Testis (tissue), 2 donors: Measurements from ENCODE around the gene ADAMTS19.

Experiments
- CTCF ChIP-seq, 3 experiments: fragments of 450-650 bp in 2 of 3; fragments of 200-600 bp in 1 of 3; sonication (generic) in 1 of 3; IDR thresholded peaks; one replicate each; pipeline ENCODE4 v1.5.1; 2016 to 2019; ENCODE audit warnings: antibody characterized with exemption in 3 of 3, mild to moderate bottlenecking in 2 of 3, moderate library complexity in 1 of 3
- POLR2A ChIP-seq: fragments of 450-650 bp; IDR thresholded peaks from one replicate; pipeline ENCODE4 v1.6.1; 2017; ENCODE audit warnings: antibody characterized with exemption, mild to moderate bottlenecking, moderate library complexity

DNA sequence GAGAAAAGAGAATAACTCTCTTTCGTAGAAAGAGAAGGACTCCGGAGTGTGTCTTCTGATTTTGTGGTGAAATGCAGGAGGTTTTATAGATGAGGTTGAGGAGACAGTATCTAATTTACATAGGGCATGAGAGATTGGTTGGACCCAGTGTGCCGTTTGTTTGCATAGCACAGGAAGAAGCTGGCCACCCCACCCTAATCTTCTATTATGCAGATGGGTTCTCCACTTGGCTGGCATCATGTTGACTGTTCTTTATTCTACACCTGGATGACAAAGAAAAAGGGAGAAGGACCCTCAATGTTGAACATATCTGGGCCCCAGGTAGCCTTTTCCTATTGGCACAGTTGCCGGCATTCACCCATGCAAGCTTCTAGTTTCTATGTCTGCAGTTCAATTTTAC is 264.5 kb downstream of the ADAMTS19 start:
- no peak for TF ChIP-seq CTCF (IDR thresholded peaks at IDR 0.05)
- no peak for TF ChIP-seq POLR2A
